ENCODE measurements around the gene GMCL2. TPM values are rescaled to one million over a fixed set of nuclear protein-coding genes. Genes with fewer than 3 reads are reported as not detected.

GMCL2 gene
- total RNA-seq, 2 donors from 2014 or later, result not detected

GRCh38 chr5:178204935-178205748, 18.0 kb upstream of the GMCL2 start:
- H3K36me3 Mint-ChIP-seq (ENCODE audit: low read depth), result peaks cover 50% of the 10 kb centered on the region

GRCh38 chr5:178204182-178204934, 17.2 kb upstream of the GMCL2 start, which contains the start of gene HNRNPAB:
Gene HNRNPAB, plus strand, starts transcription at chr5:178204533. Its CDS starts 305 bp downstream, at chr5:178204838.
- H3K27ac ChIP-seq (ENCODE audit: low read depth, low read length), result peak within 1 kb of the TSS; percentile 90
- H3K36me3 Mint-ChIP-seq (ENCODE audit: low read depth), result peaks cover 42% of the 10 kb centered on the region
- H3K27me3 ChIP-seq (ENCODE audit: control insufficient read depth, insufficient read depth, low read length, poor library complexity, severe bottlenecking), result no peaks in the 10 kb centered on the region
- H3K36me3 ChIP-seq (ENCODE audit: control insufficient read depth, insufficient read depth, low read length), result peaks cover 41% of the 10 kb centered on the region
- H3K4me3 ChIP-seq (ENCODE audit: low read length), result peak within 1 kb of the TSS; percentile 98
- H3K27me3 Mint-ChIP-seq (ENCODE audit: insufficient read depth), result peaks cover 6% of the 10 kb centered on the region
- TF ChIP-seq CTCF (conservative IDR thresholded peaks at IDR 0.05), result no peak
- no peaks in the 10 kb centered on the region for H3K9me3 ChIP-seq (ENCODE audit: control insufficient read depth, low read length)
- H3K4me1 ChIP-seq (ENCODE audit: control insufficient read depth, insufficient read depth, low read length), result no peaks in the 10 kb centered on the region
- peak; percentile 98 for DNase-seq
- WGBS, 2 experiments (ENCODE audit: insufficient coverage in 1 of 2, insufficient read length in 1 of 2), result 0 to 2% methylated on average over 52 to 96 of the region's 96 CpGs
- peak within 1 kb of the TSS; percentile 98 for H3K27ac Mint-ChIP-seq
- H3K9me3 Mint-ChIP-seq, result no peaks in the 10 kb centered on the region
- H3K4me3 Mint-ChIP-seq, result peak within 1 kb of the TSS; percentile 91
- peaks cover 16% of the 10 kb centered on the region for H3K4me1 Mint-ChIP-seq
- H3K9ac ChIP-seq (ENCODE audit: extremely low read depth, low read length, poor library complexity, severe bottlenecking), result peak within 1 kb of the TSS; percentile 96

More at GRCh38 chr5:178204935-178205748, 18.0 kb upstream of the GMCL2 start:
- H3K27me3 ChIP-seq (ENCODE audit: control insufficient read depth, insufficient read depth, low read length, poor library complexity, severe bottlenecking), result no peaks in the 10 kb centered on the region
- peak overlapping the region; percentile 91 for H3K4me3 Mint-ChIP-seq
- peaks cover 16% of the 10 kb centered on the region for H3K4me1 Mint-ChIP-seq
- peak overlapping the region; percentile 96 for H3K9ac ChIP-seq (ENCODE audit: extremely low read depth, low read length, poor library complexity, severe bottlenecking)
- TF ChIP-seq CTCF (conservative IDR thresholded peaks at IDR 0.05), result no peak
- WGBS, 2 experiments (ENCODE audit: insufficient coverage in 1 of 2, insufficient read length in 1 of 2), result 0% methylated on average over 32 to 90 of the region's 90 CpGs
- DNase-seq, result peak; percentile 84
- H3K36me3 ChIP-seq (ENCODE audit: control insufficient read depth, insufficient read depth, low read length), result peaks cover 49% of the 10 kb centered on the region
- no peaks in the 10 kb centered on the region for H3K9me3 Mint-ChIP-seq
- peak overlapping the region; percentile 98 for H3K4me3 ChIP-seq (ENCODE audit: low read length)
- H3K27ac ChIP-seq (ENCODE audit: low read depth, low read length), result peak overlapping the region; percentile 90
- no peaks in the 10 kb centered on the region for H3K9me3 ChIP-seq (ENCODE audit: control insufficient read depth, low read length)
- no peaks in the 10 kb centered on the region for H3K4me1 ChIP-seq (ENCODE audit: control insufficient read depth, insufficient read depth, low read length)
- H3K27ac Mint-ChIP-seq, result peak overlapping the region; percentile 50
- H3K27me3 Mint-ChIP-seq (ENCODE audit: insufficient read depth), result no peaks in the 10 kb centered on the region

GRCh38 chr5:178203670-178204181, 16.6 kb upstream of the GMCL2 start:
- Mint-ChIP-seq H3K36me3 (ENCODE audit: low read depth) (peaks cover 36% of the 10 kb centered on the region), H3K27me3 (ENCODE audit: insufficient read depth) (peaks cover 9% of the 10 kb centered on the region), H3K4me3 (peak overlapping the region; percentile 91), H3K9me3 (no peaks in the 10 kb centered on the region), H3K27ac (peak overlapping the region; percentile 35), H3K4me1 (peaks cover 16% of the 10 kb centered on the region)
- WGBS, 2 experiments (ENCODE audit: insufficient coverage in 1 of 2, insufficient read length in 1 of 2), result 9 to 16% methylated on average over 10 to 21 of the region's 30 CpGs
- TF ChIP-seq CTCF (conservative IDR thresholded peaks at IDR 0.05), result no peak
- Histone ChIP-seq H3K9ac (ENCODE audit: extremely low read depth, low read length, poor library complexity, severe bottlenecking) (peak overlapping the region; percentile 51), H3K27me3 (ENCODE audit: control insufficient read depth, insufficient read depth, low read length, poor library complexity, severe bottlenecking) (no peaks in the 10 kb centered on the region), H3K9me3 (ENCODE audit: control insufficient read depth, low read length) (no peaks in the 10 kb centered on the region), H3K4me1 (ENCODE audit: control insufficient read depth, insufficient read depth, low read length) (no peaks in the 10 kb centered on the region), H3K36me3 (ENCODE audit: control insufficient read depth, insufficient read depth, low read length) (peaks cover 34% of the 10 kb centered on the region), H3K27ac (ENCODE audit: low read depth, low read length) (no peak overlapping the region), H3K4me3 (ENCODE audit: low read length) (peak overlapping the region; percentile 98)
- no peak for DNase-seq
